Thyroid gland (tissue), 4 donors: ENCODE data around the gene SLC37A1. TPM values are rescaled to one million over a fixed set of nuclear protein-coding genes. Genes with fewer than 3 reads are reported as not detected.

Experiments used
- DNase-seq, 2 donors: peaks; one replicate each; pipeline ENCODE4 v3.0.0-alpha.2; 2019
- H3K27ac ChIP-seq, 3 donors: fragments of 200-600 bp; sonication (generic); 1 replicate in 2 of 3; 2 replicates in 1 of 3; pipeline ENCODE4 v1.5.1; 2016 to 2019; ENCODE audit warnings: mild to moderate bottlenecking in 1 of 3, moderate library complexity in 1 of 3
- H3K27me3 ChIP-seq: fragments of 200-600 bp; sonication (generic); one replicate; pipeline ENCODE4 v1.5.1; 2019
- H3K36me3 ChIP-seq, 2 donors: fragments of 200-600 bp; sonication (generic); one replicate each; pipeline ENCODE4 v1.5.1; 2016 to 2019
- H3K4me1 ChIP-seq, 2 donors: fragments of 200-600 bp; sonication (generic); one replicate each; pipeline ENCODE4 v1.5.1; 2017 to 2019
- H3K4me3 ChIP-seq, 3 donors: fragments of 200-600 bp; sonication (generic); replicated peaks in 1 of 3; 1 replicate in 2 of 3; 2 replicates in 1 of 3; pipeline ENCODE4 v1.5.1; 2016; ENCODE audit warnings: mild to moderate bottlenecking in 1 of 3
- H3K9me3 ChIP-seq: fragments of 200-600 bp; sonication (generic); one replicate; pipeline ENCODE4 v1.5.1; 2017
- CTCF ChIP-seq, 6 experiments: fragments of 200-600 bp in 3 of 6; fragments of 450-650 bp in 3 of 6; sonication (generic) in 3 of 6; IDR thresholded peaks; one replicate each; pipeline ENCODE4 v1.5.1; 2016 to 2019; ENCODE audit warnings: antibody characterized with exemption in 6 of 6, mild to moderate bottlenecking in 2 of 6, inconsistent platforms in 1 of 6, moderate library complexity in 1 of 6
- POLR2A ChIP-seq, 2 donors: fragments of 450-650 bp; IDR thresholded peaks; one replicate each; pipeline ENCODE4 v1.6.1; 2017; ENCODE audit warnings: antibody characterized with exemption in 2 of 2, mild to moderate bottlenecking in 2 of 2, moderate library complexity in 1 of 2
- WGBS, 2 donors: methylation state at CpG; one replicate each; pipeline ENCODE4 v1.1.5; 2017; 5-methylcytosine and 5-hydroxymethylcytosine counted together
- intact Hi-C: fragments of 100-400 bp; cut with DNase I; formaldehyde crosslinking; loops from one replicate; pipeline ENCODE4 v1.15.1; 2023
- total RNA-seq, 4 donors: library from RNA; depleted of rRNA; stranded (reverse); fragments of >200 nt; gene quantifications; one replicate each; pipeline ENCODE4 v1.2.3, GENCODE V29; 2016

Gene SLC37A1
- total RNA-seq, 4 donors from 2014 or later = 26.1 to 37.9 (median 34.9) TPM

DNA sequence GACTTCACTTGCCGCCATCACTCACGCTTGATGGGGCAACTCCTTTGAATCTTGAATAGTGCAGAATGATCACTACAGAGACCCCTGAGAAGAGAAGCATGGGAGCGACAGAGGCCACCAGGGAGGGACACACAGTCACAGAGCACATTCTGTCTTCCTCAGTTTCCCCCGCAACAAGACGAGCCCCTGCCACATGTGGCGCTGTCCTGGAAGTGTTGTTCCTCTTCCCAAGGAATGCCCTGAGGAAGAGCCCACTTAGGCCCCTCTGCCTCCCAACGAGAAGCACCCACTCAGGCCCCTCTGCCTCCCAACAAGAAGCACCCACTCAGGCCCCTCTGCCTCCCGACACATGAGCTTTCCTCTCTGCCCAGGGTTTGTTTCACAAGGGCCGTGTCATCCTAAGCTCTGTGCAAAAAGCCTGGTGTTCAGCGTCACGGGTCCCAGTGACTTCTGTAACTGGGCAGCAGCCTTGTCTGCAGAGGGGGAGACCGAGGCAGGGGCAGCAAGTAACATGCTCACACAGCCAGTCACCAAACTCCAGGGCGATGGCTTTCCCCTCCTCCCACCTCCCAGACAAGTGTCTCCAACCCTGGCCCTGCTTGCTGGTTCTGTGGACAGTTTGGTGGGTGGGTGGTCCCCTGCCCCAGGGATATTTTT is 19.8 kb downstream of the SLC37A1 start:
- Histone ChIP-seq H3K9me3 (no peaks in the 10 kb centered on the region), H3K36me3 (no peaks in the 10 kb centered on the region), H3K27ac (peak overlapping the region; percentile 71 to 82 (median 80)), H3K4me3 (no peak overlapping the region), H3K4me1 (peaks cover 48 to 65% of the 10 kb centered on the region in 2 donors), H3K27me3 (no peaks in the 10 kb centered on the region)
- intact Hi-C loops = no loop called here
- DNase-seq = peak in 1 of 2 donors; percentile 2
- WGBS, 2 donors = 92 to 93% methylated on average over 10 to 13 of the region's 13 CpGs
- no peak for TF ChIP-seq POLR2A (IDR thresholded peaks at IDR 0.05)
- TF ChIP-seq CTCF (IDR thresholded peaks at IDR 0.05) = no peak

- Histone ChIP-seq H3K4me3 (no peak overlapping the region), H3K27ac (peak overlapping the region in 1 of 3 donors; percentile 71), H3K36me3 (no peaks in the 10 kb centered on the region), H3K27me3 (no peaks in the 10 kb centered on the region), H3K4me1 (peaks cover 48 to 63% of the 10 kb centered on the region in 2 donors), H3K9me3 (no peaks in the 10 kb centered on the region)
- WGBS, 2 donors = 88 to 93% methylated on average over 4 of the region's 4 CpGs
- intact Hi-C loops = no loop called here
- peak in 1 of 2 donors; percentile 1 for DNase-seq
- TF ChIP-seq POLR2A (IDR thresholded peaks at IDR 0.05) (no peak), CTCF (IDR thresholded peaks at IDR 0.05) (no peak)
These were observed 20.3 kb downstream of the SLC37A1 start for GRCh38 chr21:42533963-42534355.

- no peaks in the 10 kb centered on the region for H3K27me3 ChIP-seq
- intact Hi-C loops = no loop called here
- H3K4me3 ChIP-seq = no peak overlapping the region
- H3K27ac ChIP-seq = peak overlapping the region in 2 of 3 donors; percentile 72 to 77
- H3K36me3 ChIP-seq = no peaks in the 10 kb centered on the region
- WGBS, 2 donors = 86% methylated on average over 27 to 28 of the region's 28 CpGs
- H3K9me3 ChIP-seq = no peaks in the 10 kb centered on the region
- DNase-seq = peak in 1 of 2 donors; percentile 7
- peaks cover 48 to 63% of the 10 kb centered on the region in 2 donors for H3K4me1 ChIP-seq
- no peak for TF ChIP-seq CTCF (IDR thresholded peaks at IDR 0.05)
- TF ChIP-seq POLR2A (IDR thresholded peaks at IDR 0.05) = no peak
These were observed 21.0 kb downstream of the SLC37A1 start for GRCh38 chr21:42534421-42535378.

GRCh38 chr21:42535602-42536171 is 22.0 kb downstream of the SLC37A1 start:
- H3K4me3 ChIP-seq = no peak overlapping the region
- intact Hi-C loops = no loop called here
- peak; percentile 81 to 85 for DNase-seq
- H3K4me1 ChIP-seq = peaks cover 46 to 61% of the 10 kb centered on the region in 2 donors
- 49 to 52% methylated on average over 14 to 16 of the region's 17 CpGs for WGBS, 2 donors
- TF ChIP-seq POLR2A (IDR thresholded peaks at IDR 0.05) = peak in 1 of 2 donors; percentile 13
- no peak for TF ChIP-seq CTCF (IDR thresholded peaks at IDR 0.05)
- no peaks in the 10 kb centered on the region for H3K27me3 ChIP-seq
- peak overlapping the region; percentile 67 to 77 (median 72) for H3K27ac ChIP-seq
- no peaks in the 10 kb centered on the region for H3K9me3 ChIP-seq
- H3K36me3 ChIP-seq = no peaks in the 10 kb centered on the region
